Muscle of arm (tissue), 12 donors: ENCODE results near the gene SLC28A3. TPM values are rescaled to one million over a fixed set of nuclear protein-coding genes. Genes with fewer than 3 reads are reported as not detected.
A peak's percentile ranks its signal among the peaks of the same experiment; 100 is the strongest.

Experiments used
- DNase-seq: peaks from one replicate; pipeline ENCODE4 v3.0.0-alpha.2; 2013
- polyA plus RNA-seq, 12 donors: library from polyadenylated mRNA; unstranded; fragments of 120-200 nt; gene quantifications; one replicate each; pipeline ENCODE4 v1.2.1, GENCODE V29; 2013; ENCODE audit not compliant: insufficient read length in 12 of 12

SLC28A3 gene
- polyA plus RNA-seq, 12 donors, result 0.04 to 3.6 (median 0.80) TPM; not detected in 8

- no peak for DNase-seq
Observed at GRCh38 chr9:84241817-84242373, 98.7 kb downstream of the SLC28A3 start.

DNA sequence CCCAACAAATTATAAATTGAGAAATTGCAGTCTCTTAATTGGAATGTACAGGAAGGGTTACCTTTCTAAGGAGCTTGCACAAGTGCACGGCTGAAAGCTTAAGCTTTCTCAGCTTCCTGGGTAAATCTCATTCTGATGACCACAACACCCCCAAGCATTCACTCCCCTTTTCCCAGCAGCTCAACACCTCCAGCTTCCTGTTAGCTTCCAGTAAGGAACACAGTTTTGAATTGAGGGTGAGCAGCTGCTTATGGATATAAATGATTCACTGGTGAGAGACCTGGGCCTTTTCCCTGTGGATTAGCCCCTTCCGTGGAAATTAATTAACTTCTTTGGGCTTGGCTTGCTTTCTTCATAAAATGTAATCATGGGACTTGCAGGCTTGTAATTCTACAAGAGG lies 101.2 kb downstream of the SLC28A3 start:
- DNase-seq, result no peak

- no peak for DNase-seq
Observed at GRCh38 chr9:84238652-84239051, 101.9 kb downstream of the SLC28A3 start.

GRCh38 chr9:84235511-84235910 lies 105.0 kb downstream of the SLC28A3 start:
- no peak for DNase-seq

- peak; percentile 11 for DNase-seq
Observed at GRCh38 chr9:84230355-84231145, 110.0 kb downstream of the SLC28A3 start.

- no peak for DNase-seq
Observed at GRCh38 chr9:84229191-84229590, 111.4 kb downstream of the SLC28A3 start.

GRCh38 chr9:84228130-84228720 lies 112.3 kb downstream of the SLC28A3 start:
- DNase-seq, result peak; percentile 6

GRCh38 chr9:84226126-84226525 lies 114.4 kb downstream of the SLC28A3 start:
- DNase-seq, result no peak
